ENCODE results near the gene EDN3.

DNA sequence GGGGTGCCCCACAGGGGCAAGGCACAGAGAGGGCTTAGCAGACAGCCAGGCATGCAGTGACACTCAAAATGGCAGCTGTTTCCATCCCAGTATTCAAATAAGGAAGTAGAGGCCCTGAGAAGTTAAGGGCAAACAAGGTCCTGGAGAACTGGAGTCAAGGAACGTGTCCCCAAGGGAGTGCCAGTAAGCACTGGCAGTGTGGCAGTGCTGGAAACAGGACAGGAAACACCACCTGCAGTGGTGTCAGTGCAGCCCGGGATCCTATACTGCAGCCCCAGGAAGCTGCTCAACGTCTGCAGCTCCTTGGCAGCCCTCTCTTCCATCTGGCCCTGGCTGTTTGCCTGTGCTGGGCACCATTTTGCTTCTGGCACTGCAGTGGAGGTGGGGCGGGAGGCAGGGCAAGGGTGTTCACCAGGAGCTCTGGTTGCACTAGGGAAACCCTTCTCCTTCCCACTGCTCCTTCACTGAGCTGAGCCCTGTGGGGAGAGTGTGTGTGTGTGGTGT lies 56.3 kb downstream of the EDN3 start:
- TF ChIP-seq, protein P1, sequence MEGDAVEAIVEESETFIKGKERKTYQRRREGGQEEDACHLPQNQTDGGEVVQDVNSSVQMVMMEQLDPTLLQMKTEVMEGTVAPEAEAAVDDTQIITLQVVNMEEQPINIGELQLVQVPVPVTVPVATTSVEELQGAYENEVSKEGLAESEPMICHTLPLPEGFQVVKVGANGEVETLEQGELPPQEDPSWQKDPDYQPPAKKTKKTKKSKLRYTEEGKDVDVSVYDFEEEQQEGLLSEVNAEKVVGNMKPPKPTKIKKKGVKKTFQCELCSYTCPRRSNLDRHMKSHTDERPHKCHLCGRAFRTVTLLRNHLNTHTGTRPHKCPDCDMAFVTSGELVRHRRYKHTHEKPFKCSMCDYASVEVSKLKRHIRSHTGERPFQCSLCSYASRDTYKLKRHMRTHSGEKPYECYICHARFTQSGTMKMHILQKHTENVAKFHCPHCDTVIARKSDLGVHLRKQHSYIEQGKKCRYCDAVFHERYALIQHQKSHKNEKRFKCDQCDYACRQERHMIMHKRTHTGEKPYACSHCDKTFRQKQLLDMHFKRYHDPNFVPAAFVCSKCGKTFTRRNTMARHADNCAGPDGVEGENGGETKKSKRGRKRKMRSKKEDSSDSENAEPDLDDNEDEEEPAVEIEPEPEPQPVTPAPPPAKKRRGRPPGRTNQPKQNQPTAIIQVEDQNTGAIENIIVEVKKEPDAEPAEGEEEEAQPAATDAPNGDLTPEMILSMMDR (optimal IDR thresholded peaks at IDR 0.05 in 1 of 3, IDR thresholded peaks at IDR 0.05 in 1 of 3, conservative IDR thresholded peaks at IDR 0.05 in 1 of 3; ENCODE audit: extremely low read depth in 1 of 3, insufficient read depth in 2 of 3, low read length in 3 of 3): no peak
- no peak for TF ChIP-seq EZH2 (IDR thresholded peaks at IDR 0.05; ENCODE audit: low read length)

Data from keratinocyte (primary cell).